GM12891 (cell line): Measurements from ENCODE around the gene ATP10D.

Experiments used
- POLR2A ChIP-seq: IDR thresholded peaks from 2 replicates; pipeline ENCODE4 v1.6.1; 2011; ENCODE audit warnings: low read depth, low read length, control low read depth
- POLR2AphosphoS5 ChIP-seq: IDR thresholded peaks from 2 replicates; pipeline ENCODE4 v1.6.1; 2011; ENCODE audit warnings: low read depth, low read length, control low read depth
- POU2F2 ChIP-seq: IDR thresholded peaks from 2 replicates; pipeline ENCODE4 v1.6.1; 2011; ENCODE audit warnings: low read depth, mild to moderate bottlenecking, control low read depth, low read length, moderate library complexity

GRCh38 chr4:47513461-47513860, 28.4 kb downstream of the ATP10D start:
- no peak for TF ChIP-seq POLR2AphosphoS5
- TF ChIP-seq POLR2A: no peak
- TF ChIP-seq POU2F2: no peak
